ENCODE results near the gene ALS2CL. TPM values are rescaled to one million over a fixed set of nuclear protein-coding genes. Genes with fewer than 3 reads are reported as not detected.

Gene ALS2CL
- total RNA-seq, 1 experiment from 2014 or later = 0.24 TPM

DNA sequence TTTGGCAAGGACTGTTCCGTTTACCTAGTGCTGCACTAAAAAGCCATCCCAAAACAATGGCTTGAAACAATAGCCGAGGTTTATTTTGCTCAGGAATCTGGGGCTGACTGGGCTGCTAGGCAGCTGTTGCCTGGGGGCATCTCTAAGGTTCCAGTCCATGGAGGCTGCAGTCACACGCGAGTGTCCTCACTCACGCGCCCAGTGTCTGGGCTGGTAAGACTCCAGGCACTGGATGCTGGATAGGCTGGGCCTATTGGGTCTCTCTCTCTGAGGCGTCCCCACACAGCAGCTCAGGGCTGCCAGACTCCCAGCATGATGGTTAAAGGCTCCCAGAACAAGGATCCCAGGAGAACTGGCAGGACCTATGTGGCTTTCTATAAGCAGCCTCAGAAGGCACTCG lies 34.2 kb downstream of the ALS2CL start:
- ChIA-PET CTCF (no interaction called here), POLR2A (ENCODE audit: low non-redundant PET) (no interaction called here)
- no TSS peak for BruUV-seq (replicated peaks)
- H3K36me3 ChIP-seq (ENCODE audit: insufficient read depth, low read length, poor library complexity, severe bottlenecking) = no peaks in the 10 kb centered on the region
- intact Hi-C loops (cut with micrococcal nuclease; ENCODE audit: unreplicated experiment) = no loop called here
- H3K4me1 ChIP-seq (ENCODE audit: insufficient read depth, low read length, poor library complexity, severe bottlenecking) = no peaks in the 10 kb centered on the region
- no peak overlapping the region for H3K4me3 ChIP-seq (ENCODE audit: low read depth, low read length, poor library complexity, severe bottlenecking)
- H3K9me3 ChIP-seq (ENCODE audit: low read depth, low read length, poor library complexity, severe bottlenecking) = no peaks in the 10 kb centered on the region
- no peaks in the 10 kb centered on the region for H3K27me3 ChIP-seq (replicated peaks; ENCODE audit: insufficient read depth, low read depth, low read length, poor library complexity)
- H3K27ac ChIP-seq (ENCODE audit: low read depth, low read length, poor library complexity, severe bottlenecking) = no peak overlapping the region
- no peak for DNase-seq (ENCODE audit: low spot score)
- TF ChIP-seq, protein P1, sequence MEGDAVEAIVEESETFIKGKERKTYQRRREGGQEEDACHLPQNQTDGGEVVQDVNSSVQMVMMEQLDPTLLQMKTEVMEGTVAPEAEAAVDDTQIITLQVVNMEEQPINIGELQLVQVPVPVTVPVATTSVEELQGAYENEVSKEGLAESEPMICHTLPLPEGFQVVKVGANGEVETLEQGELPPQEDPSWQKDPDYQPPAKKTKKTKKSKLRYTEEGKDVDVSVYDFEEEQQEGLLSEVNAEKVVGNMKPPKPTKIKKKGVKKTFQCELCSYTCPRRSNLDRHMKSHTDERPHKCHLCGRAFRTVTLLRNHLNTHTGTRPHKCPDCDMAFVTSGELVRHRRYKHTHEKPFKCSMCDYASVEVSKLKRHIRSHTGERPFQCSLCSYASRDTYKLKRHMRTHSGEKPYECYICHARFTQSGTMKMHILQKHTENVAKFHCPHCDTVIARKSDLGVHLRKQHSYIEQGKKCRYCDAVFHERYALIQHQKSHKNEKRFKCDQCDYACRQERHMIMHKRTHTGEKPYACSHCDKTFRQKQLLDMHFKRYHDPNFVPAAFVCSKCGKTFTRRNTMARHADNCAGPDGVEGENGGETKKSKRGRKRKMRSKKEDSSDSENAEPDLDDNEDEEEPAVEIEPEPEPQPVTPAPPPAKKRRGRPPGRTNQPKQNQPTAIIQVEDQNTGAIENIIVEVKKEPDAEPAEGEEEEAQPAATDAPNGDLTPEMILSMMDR (conservative IDR thresholded peaks at IDR 0.05; ENCODE audit: low read depth, low read length) = no peak
- no peak for TF ChIP-seq EZH2 (IDR thresholded peaks at IDR 0.05; ENCODE audit: borderline replicate concordance, low read depth, low read length, poor library complexity, severe bottlenecking)

DNA sequence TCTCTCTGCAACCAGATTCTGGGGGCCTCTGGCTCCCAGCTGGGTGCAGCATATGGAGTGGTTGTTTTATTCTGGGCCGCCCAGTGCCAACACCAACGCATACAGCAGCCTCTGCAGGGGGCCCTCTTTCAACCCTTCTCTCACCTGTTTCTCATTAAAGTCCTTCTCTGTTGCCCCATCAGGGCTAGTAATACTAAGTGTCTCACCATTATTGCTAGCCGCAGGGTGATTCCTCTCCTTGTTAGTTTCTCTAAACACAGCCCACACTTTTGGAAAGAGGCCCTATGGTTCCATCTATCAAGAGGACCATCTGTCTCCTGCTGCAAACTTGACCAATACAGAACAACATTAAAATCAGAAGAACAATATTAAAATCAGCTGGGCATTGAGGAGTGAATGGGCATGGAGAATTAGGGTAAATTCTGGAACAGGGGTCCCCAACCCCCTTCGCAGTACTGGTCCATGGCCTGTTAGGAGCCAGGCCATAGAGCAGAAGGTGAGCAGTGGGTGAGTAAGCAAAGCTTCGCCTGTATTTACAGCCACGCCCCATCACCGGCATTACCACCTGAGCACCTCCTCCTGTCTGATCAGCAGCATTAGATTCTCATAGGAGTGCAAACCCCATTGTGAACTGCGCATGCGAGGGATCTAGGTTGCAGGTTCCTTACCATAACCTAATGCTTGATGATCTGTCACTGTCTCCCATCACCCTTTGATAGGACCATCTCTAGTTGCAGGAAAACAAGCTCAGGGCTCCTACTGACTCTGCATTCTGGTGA lies 36.5 kb downstream of the ALS2CL start:
- BruUV-seq (replicated peaks) = no TSS peak
- POLR2A ChIA-PET (ENCODE audit: low non-redundant PET) = no interaction called here

DNA sequence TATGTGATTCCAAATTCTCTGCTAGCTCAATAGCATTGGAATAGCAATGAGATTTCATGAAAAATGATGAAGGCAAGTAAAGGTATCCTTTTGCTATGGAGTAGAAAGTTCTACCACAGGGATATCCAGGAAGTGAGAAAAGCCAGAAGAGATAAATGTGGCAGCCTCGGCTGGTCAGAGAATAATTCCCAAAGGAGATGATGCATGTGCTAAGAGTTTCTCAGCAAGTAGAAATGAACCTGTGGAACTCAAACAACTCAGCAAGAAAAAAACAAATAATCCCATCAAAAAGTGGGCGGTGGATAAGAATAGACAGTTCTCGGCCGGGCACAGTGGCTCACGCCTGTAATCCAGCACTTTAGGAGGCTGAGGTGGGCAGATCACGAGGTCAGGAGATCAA lies 38.2 kb downstream of the ALS2CL start:
- CTCF ChIA-PET = no interaction called here
- intact Hi-C loops (cut with micrococcal nuclease; ENCODE audit: unreplicated experiment) = no loop called here
- no peak for TF ChIP-seq EZH2 (IDR thresholded peaks at IDR 0.05; ENCODE audit: borderline replicate concordance, low read depth, low read length, poor library complexity, severe bottlenecking)
- TF ChIP-seq, protein P1 (conservative IDR thresholded peaks at IDR 0.05; ENCODE audit: low read depth, low read length) = no peak
- Histone ChIP-seq H3K4me3 (ENCODE audit: low read depth, low read length, poor library complexity, severe bottlenecking) (no peak overlapping the region), H3K27ac (ENCODE audit: low read depth, low read length, poor library complexity, severe bottlenecking) (no peak overlapping the region), H3K4me1 (ENCODE audit: insufficient read depth, low read length, poor library complexity, severe bottlenecking) (no peaks in the 10 kb centered on the region), H3K9me3 (ENCODE audit: low read depth, low read length, poor library complexity, severe bottlenecking) (no peaks in the 10 kb centered on the region), H3K27me3 (replicated peaks; ENCODE audit: insufficient read depth, low read depth, low read length, poor library complexity) (no peaks in the 10 kb centered on the region), H3K36me3 (ENCODE audit: insufficient read depth, low read length, poor library complexity, severe bottlenecking) (no peaks in the 10 kb centered on the region)
- no peak for DNase-seq (ENCODE audit: low spot score)
- POLR2A ChIA-PET (ENCODE audit: low non-redundant PET) = no interaction called here
- no TSS peak for BruUV-seq (replicated peaks)

More for the DNA sequence above, 36.5 kb downstream of the ALS2CL start:
- TF ChIP-seq, protein P1 (conservative IDR thresholded peaks at IDR 0.05; ENCODE audit: low read depth, low read length) = no peak
- no peak for TF ChIP-seq EZH2 (IDR thresholded peaks at IDR 0.05; ENCODE audit: borderline replicate concordance, low read depth, low read length, poor library complexity, severe bottlenecking)
- H3K36me3 ChIP-seq (ENCODE audit: insufficient read depth, low read length, poor library complexity, severe bottlenecking) = no peaks in the 10 kb centered on the region
- no peaks in the 10 kb centered on the region for H3K9me3 ChIP-seq (ENCODE audit: low read depth, low read length, poor library complexity, severe bottlenecking)
- H3K4me1 ChIP-seq (ENCODE audit: insufficient read depth, low read length, poor library complexity, severe bottlenecking) = no peaks in the 10 kb centered on the region
- DNase-seq (ENCODE audit: low spot score) = no peak
- H3K4me3 ChIP-seq (ENCODE audit: low read depth, low read length, poor library complexity, severe bottlenecking) = no peak overlapping the region
- CTCF ChIA-PET = no interaction called here
- H3K27ac ChIP-seq (ENCODE audit: low read depth, low read length, poor library complexity, severe bottlenecking) = no peak overlapping the region
- H3K27me3 ChIP-seq (replicated peaks; ENCODE audit: insufficient read depth, low read depth, low read length, poor library complexity) = no peaks in the 10 kb centered on the region
- intact Hi-C loops (cut with micrococcal nuclease; ENCODE audit: unreplicated experiment) = no loop called here

Data from A673 (cell line).